IPS-11a (cell line): Measurements from ENCODE around the gene DLEU7.

Source experiments
- H3K4me3 ChIP-seq: one replicate; pipeline ENCODE4 v1.5.1; 2013; ENCODE audit warnings: low read depth, low read length, control low read depth

The DLEU7 gene

DNA sequence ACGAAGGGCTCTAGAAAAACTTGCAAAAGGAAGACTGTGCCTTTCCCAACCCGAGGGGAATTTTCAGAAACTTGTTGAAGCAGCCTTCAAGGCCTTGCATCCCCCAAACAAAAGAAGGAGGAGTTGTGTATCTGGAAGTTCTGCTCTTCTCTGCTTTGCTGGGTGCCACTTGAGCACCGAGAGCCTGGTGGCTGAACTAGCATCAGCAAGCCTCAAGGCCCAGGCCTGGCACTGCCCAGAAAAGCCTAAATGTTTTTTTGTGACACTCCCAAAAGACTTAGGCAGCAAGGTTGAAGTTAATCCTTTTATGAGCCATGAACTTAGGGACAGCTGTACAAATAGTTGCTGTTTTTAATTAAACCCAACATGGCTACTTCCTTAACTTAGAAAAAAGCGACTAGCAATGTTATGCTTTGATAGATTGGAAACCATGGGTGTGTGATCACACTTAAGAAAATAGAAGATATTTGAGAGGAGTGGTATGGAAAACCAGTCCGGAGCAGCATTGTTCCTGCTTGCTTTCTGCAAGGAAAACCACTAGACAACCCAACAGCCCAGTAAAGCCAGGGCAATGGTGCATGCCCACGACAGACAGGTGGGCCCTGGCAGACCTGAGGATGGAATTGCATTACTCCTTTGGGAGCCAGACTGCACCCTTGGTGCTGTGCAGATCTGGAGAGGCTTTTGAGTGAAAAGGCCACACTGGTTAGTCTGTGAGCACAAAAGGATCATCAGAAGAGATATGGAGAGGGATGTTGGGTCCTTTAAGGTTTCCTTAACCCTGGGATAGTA is 788 bp upstream of the DLEU7 start:
- peak overlapping the region; percentile 51 for H3K4me3 ChIP-seq

DNA sequence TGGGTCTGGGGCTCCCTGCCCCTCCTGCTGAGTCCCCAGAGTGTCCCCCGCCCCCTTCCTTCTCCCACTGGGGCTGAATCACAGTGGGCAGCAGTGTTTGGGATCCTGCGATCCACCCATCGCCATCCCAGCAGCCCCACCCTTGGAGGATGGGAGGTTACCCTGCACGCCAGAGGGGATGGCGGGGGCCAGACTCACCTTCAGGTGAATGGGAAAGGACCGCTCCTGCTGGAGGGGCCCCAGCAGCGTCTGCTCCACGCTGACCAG is 569 bp downstream of the DLEU7 start:
- H3K4me3 ChIP-seq: peak overlapping the region; percentile 51

DNA sequence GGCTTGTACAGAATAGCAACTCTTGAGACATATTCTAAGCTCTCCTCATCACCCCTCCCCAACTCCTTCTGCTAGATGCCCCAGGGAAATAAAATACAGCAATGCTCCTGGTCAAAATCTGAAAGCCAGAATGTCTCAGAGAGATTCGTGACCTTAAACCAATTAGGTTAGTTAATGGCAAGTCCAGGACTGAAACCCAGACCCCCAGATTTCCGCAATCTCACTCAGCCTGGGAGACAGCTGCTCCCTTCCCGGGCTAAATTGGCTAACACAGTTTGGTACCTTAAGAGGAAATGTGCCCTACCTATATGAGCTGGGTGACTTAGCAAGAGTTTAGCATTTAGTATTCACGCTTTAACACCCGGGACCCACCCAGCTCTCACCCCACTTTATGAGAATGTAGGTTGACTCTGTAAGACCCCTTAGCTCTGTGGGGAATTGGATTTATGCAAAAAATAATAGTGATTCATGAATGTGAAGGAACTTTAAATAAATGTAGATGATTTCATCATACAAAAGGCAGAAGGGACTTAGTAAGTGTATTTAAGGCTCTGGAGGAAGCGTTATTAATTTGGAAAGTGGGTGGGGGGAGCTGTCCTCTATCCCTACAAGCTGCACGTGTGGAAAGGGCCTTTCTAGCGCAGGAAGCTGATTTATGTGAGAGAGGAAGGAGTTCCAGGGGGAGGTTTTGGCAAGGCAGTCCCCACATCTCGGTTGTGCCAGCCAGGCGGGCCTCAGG is 1.1 kb downstream of the DLEU7 start:
- peak overlapping the region; percentile 51 for H3K4me3 ChIP-seq

DNA sequence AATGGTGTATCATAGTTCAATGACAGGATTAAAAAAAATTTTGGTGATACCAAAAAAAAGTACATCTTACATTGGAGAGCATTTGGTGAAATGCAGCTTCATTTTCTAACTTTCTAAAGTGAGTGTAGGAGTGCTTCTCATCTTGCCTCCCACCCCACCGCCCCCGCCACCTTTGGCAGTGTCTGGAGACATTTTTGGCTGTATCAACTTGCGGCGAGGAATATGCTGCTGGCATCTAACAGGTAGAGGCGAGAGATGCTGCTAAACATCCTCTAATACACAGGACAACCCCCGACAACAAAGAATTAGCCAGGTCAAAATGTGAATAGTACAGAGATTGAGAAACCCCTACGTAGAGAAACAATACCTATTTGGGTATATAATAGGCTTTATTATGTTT is 1.7 kb downstream of the DLEU7 start:
- no peak overlapping the region for H3K4me3 ChIP-seq

DNA sequence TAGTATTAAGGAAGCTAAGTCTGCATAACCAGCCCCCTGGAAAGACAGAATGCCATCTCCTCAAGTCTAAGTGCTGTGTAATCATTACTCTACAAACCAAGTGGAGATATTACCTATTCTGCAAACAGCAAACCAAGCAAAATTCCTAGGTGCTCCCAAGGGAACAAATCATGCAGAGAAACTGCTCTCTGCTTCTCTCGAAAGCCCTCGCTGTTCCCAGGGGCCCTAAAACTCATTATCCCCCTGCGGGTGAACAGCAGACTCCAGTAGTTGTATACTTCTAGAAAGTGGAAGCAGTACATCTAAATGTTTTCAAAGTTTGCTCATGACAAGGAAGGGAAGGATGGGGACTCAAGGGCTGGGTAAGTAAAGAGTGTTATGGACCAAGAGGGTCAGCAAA is 3.2 kb downstream of the DLEU7 start:
- H3K4me3 ChIP-seq: no peak overlapping the region

DNA sequence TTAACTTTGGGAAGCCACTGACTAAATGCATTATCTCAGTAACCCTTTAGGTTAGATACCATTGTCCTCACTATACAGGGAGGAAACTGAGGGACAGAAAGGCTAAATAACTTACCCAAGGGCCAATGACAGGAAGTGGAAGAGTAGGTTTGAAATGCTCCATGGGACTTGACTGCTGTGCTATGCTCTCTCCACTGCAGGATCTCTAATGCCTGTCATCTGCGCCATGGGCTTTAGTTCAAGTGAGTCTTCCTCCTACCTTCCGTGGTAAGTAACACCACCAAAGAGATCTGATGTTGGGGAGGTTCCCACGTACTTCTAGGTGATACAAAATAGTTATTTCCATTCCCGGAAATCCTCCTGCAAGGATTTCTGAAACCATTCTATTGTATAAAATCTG is 3.7 kb downstream of the DLEU7 start:
- no peak overlapping the region for H3K4me3 ChIP-seq

DNA sequence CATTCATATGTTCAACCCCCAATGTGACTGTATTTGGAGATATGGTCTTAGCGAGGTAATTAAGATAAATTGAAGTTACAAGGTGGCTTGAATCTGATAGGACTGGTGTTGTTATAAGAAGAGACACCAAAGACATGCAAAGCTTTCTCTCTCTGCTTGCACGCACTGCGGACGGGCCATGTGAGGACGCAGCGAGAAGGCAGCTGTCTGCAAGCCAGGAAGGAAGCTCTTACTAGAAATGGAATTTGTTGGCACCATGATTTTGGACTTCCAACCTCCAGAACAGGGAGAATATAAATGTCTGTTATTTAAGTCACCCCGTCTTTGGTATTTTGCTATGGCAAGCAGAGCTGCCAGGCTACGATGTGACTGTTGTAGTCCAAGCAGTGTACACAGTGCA is 4.8 kb downstream of the DLEU7 start:
- H3K4me3 ChIP-seq: no peak overlapping the region

DNA sequence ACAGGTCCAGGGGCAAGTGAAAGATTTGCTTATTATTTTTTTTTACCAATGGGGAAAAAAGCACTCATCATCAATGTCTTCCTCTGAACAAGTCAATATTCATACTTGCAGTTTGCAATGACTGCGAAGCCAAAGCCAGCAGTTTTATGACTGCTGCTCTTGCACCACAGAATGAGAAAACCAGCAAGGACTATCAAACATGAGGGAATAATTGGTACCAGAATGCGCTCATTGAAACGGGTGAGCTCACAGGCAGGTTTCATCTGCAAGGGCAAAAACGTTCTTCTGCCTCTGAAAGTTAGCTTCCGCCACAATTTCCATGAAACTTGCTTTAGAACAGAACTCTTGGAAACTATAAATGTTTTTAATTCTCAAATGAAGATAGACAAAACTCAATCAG is 5.5 kb downstream of the DLEU7 start:
- no peak overlapping the region for H3K4me3 ChIP-seq

DNA sequence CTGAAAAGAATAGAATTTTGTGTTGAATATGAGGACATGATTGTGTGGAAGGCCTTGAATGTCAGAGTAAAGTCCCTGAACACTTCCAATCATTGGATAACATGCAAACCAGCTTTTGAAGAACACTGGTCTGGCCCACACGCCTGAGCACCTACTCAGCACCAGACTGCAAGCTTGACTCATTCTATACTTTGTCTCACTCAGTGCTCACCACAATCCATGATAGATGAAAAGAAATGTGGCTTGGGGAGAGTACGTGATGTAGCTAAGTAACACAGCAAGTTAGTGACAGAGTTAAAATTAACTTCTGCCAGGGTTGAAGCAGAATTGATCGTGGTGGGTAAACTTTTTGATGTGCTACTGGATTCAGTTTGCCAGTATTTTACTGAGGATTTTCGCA is 12.0 kb downstream of the DLEU7 start:
- H3K4me3 ChIP-seq: no peak overlapping the region

DNA sequence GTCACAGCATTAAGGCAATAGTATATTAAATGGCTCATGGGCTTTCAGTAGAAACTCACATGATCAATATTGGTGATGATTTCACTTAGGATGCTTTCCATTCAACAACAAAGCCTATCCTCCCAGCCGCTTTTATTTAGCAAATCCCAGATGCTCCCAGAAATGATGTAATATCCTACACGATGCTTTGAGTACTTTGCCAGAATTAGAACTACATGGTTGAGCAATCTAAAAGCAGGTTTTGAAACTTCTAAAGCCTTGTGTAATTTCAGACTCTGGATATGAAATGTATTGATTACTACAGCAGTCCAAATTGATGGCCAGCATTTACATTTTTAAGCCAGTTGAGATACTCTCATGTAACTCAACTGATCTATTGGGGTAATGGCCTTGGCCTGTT is 13.6 kb downstream of the DLEU7 start:
- H3K4me3 ChIP-seq: no peak overlapping the region

DNA sequence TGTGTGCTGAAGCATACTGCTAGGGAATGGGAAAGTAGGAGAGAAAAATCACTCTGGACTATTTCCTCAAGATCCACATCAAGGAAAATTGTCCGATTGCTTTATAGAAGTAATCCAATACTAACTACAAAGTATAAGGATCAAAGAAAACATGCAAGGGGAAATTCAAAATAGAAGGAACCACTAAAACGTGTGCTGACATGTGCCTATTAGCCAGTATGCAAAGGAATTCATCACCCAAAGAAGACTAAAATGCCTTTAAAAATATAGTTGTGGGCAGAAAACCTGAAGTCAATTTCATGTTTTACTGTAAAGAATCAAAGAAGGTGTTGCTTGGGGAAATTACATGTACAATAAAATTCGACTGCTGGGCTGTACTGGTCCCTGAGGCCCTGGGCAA is 14.3 kb downstream of the DLEU7 start:
- H3K4me3 ChIP-seq: no peak overlapping the region

DNA sequence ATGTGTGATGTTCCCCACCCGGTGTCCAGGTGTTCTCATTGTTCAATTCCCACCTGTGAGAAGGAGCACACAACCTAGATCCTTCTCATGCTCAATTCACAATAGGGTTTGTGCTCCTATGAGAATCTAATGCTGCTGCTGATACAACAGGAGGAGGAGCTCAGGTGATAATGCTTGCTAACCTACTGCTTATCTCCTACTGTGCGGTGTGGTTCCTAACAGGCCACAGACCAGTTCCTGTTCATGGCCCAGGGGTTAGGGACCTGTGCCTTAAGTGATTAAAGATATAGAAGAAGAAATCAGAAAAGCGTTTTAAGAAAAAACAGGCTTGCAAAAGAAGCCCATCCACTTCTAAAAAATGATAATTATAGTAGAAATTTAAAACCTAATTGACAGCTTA is 17.5 kb downstream of the DLEU7 start:
- no peak overlapping the region for H3K4me3 ChIP-seq

DNA sequence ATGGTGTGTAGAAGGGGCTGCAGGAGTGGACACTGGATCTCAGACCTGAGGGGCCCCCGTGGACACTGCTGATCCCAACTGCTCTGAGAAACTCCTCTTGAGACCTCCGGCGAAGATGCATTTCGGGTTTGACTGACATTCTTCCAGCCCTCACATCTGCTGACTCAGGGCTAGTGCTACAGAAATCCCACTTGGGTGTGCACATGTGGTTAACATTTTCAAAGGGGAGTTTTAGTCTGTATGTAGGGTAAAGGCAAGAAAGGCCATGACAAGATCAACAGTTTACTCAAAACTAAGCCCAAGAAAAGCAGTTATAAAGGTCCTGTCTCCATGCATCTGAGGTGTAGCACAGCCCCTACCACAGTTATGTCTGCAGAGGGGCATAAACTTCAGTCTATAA is 31.2 kb downstream of the DLEU7 start:
- H3K4me3 ChIP-seq: no peak overlapping the region

DNA sequence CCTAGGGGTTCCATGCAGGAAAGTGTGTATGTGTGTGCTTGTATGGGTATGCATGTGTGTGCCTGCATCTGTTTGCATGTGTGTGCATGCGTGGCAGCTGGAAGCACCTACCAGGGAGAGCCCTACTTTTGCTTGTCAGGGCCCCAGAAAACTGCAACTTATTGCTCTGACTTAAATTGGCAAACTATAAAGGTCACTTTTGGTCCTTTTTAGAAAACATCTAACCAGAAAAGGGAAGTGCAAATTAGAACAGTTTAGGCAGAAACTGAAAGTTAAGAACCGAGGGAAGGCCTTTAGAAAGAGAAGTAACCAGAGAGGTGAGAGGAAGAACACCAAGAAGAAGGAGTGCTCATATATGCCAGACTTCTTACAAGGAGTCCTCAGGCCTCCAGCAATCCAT is 32.5 kb downstream of the DLEU7 start:
- no peak overlapping the region for H3K4me3 ChIP-seq

DNA sequence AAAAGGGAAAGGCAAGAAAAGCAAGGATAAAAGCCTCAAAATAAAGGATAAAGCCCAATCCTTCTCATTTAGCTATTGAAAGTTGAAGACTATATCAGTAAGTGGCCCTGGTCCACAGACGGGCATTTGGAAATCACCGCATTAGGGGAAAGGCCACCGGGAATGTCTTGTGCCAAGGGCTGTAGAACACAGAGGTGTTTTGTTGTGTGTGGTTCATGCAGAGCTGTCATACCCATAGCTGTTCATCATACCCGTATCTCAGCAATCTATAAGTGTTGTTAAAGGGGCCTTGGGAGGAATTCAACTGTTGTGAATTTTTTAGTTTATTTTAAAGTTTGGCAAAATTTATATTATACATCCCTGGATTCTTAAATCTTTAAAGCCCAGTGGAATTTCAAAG is 33.0 kb downstream of the DLEU7 start:
- no peak overlapping the region for H3K4me3 ChIP-seq

DNA sequence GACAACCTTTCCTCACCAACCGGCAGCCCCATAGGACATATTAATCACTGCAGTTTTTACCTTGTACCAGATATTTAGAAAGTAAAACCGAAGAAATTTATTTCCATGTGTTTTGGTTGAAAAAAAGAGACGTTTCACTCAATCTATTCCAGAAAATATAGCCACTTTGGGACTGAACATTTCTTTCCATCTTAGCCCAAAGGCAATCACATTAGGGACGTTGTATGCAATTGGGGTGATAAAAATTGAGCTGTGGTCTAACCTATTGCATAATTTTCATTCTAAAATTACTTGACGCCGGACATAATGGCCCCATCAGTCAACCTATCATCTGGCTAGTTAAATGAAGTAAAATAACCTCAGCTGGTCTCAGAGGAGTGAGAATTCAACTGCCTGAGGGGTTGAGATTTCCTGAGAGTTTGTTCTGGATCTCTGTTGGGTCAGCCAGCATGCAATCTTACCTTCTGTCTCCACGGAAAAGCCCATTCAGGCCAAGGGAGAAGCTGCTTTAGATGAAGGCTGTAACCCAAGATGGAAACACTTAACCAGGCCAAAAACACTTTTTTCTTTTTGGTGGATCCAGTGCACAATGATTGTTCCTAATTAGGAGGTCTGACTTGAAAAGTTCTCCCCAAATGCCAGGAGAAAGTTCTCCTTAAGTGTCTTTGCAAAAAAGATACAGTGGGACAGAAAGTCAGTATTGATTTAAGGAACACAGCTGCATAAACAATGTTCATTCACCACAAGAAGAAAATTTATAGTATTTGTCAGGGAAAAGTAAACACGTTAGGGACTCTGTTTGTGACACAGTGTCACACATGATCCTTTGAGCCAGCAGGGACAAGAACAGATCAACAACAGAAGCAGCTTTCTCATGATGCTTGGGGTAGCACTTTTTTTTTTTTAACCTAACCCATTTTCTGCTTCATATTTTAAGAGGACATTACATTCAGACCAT is 34.1 kb downstream of the DLEU7 start:
- H3K4me3 ChIP-seq: no peak overlapping the region

DNA sequence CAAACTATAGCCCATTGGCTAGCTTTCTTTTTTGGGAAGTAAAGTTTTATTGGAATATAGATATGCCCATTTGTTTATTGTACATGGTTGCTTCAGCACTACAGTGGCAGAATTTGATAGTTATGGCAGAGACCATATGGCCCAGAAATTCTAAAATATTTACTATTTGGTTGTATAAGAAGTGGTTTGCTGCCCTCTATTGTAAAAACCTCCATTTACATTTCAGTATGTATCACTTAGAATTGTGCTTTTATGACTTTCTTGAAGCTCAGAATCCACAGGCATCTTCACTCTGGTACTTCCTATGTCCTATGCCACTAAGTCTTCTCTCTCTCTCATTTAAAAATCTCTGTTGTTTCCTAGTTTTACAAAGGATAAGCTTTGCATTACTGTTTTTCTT is 37.7 kb downstream of the DLEU7 start:
- no peak overlapping the region for H3K4me3 ChIP-seq

DNA sequence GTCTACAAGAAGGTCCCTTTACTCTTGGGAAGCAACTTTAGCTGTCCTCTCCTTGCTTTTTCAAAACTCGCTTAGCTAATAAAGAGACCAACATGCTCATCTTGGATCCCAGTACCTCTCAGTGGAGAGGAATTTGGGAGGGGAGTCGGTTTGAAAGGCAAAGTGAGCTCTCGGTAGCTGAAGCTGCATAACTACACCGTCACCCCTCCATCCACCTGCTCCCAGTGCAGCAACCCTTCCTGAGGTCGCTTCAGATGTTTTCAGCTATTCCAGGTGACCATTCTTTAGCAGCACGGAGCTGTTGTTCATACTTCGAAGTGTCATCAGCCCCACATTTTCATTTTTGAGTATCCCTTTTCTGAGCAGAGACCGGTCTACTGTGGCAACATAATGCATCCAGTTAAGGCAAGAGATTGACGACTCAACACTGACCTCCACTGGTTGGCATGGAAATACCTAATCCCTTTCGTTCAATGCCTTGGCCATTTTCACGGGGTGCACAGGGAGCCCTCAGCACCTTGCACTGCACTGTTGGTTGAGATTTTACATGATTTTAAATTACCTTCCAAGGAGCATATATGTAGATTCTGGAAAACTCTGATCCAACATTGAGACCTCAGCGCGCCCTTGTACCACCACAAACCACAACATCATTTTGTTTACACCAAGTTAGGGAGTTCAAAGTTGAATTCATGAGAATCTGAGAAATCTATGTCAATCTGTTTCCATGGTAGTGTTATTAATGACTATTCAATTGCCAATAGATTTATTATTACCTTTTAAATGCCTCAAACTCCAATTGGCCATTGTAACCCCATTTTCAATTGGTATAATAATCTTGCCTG is 42.2 kb downstream of the DLEU7 start:
- no peak overlapping the region for H3K4me3 ChIP-seq

DNA sequence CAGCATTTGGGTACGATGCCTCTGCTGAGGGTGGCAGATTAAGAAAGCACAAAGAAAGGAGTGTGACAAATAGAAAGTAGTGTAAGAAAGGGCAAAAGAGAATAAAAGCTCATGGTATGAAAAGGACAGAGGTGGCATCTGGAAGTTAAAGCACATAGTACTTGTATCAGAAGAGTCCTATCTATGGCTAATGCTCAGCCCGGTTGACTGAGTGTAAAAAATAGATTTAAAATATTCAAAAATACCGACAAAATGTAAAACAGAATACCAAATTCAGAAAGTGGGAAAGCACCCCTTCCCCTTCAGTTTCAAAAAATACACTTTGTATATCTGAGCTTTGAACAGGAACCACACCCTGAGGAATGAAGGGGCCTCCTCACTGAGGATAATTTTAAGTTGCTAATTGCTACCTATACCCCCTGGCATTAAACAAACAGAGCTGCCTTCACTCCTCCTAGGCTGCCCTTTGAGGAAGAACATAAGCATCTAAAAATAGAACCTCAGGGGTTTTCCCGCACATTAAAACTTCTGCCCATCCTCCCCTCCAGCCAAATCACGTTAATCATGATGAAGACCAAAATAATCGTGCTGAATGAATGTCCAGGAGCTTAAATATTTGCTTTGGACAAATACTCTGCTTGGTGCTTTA is 43.3 kb downstream of the DLEU7 start:
- no peak overlapping the region for H3K4me3 ChIP-seq

DNA sequence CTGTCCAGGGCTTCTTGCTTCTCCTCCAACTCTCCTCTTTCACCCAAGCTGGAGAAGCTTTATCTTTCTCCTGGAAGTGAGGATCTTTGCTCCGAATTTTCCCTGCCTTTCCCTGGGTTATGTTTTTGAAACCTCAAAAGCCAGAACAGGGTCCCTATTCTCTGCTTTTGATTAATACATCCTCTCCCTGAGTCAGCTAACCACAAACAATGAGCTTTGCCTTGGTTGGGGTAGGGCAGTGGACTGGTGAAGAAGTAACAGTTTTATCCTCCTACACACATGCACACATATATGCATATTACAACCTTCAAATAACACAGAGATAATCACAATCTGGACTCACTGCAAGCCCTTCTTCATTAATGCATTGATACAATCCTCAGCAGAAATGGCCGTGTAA is 44.6 kb downstream of the DLEU7 start:
- no peak overlapping the region for H3K4me3 ChIP-seq
